Measurements from ENCODE around the gene MAU2.

The MAU2 gene

GRCh38 chr19:19292607-19293006 lies 28.0 kb upstream of the MAU2 start:
- no peak for TF ChIP-seq TCF12 (IDR thresholded peaks at IDR 0.05; ENCODE audit: low read depth)
- TF ChIP-seq REST (IDR thresholded peaks at IDR 0.05; ENCODE audit: low read depth): no peak
- no peak for TF ChIP-seq RAD21 (IDR thresholded peaks at IDR 0.05; ENCODE audit: low read depth)
- no peak for TF ChIP-seq ZBTB7A (IDR thresholded peaks at IDR 0.05; ENCODE audit: low read depth)
- TF ChIP-seq TEAD4 (IDR thresholded peaks at IDR 0.05): no peak
- no peak for TF ChIP-seq CEBPB (IDR thresholded peaks at IDR 0.05)
- TF ChIP-seq YY1 (IDR thresholded peaks at IDR 0.05; ENCODE audit: low read depth): no peak
- no peak for TF ChIP-seq USF1 (IDR thresholded peaks at IDR 0.05)
- TF ChIP-seq TAF1 (IDR thresholded peaks at IDR 0.05; ENCODE audit: low read depth): no peak
- no peak for TF ChIP-seq CREB1 (IDR thresholded peaks at IDR 0.05; ENCODE audit: low read depth)
- TF ChIP-seq NFIC (IDR thresholded peaks at IDR 0.05): no peak
- no peak for TF ChIP-seq EP300 (IDR thresholded peaks at IDR 0.05; ENCODE audit: borderline replicate concordance)
- TF ChIP-seq MAX (IDR thresholded peaks at IDR 0.05): no peak
- no peak for TF ChIP-seq EGR1 (IDR thresholded peaks at IDR 0.05)
- TF ChIP-seq FOXM1 (IDR thresholded peaks at IDR 0.05; ENCODE audit: borderline replicate concordance, low read depth): no peak

- no peak for TF ChIP-seq MAX (IDR thresholded peaks at IDR 0.05)
- TF ChIP-seq TEAD4 (IDR thresholded peaks at IDR 0.05): no peak
- TF ChIP-seq RAD21 (IDR thresholded peaks at IDR 0.05; ENCODE audit: low read depth): no peak
- no peak for TF ChIP-seq FOXM1 (IDR thresholded peaks at IDR 0.05; ENCODE audit: borderline replicate concordance, low read depth)
- TF ChIP-seq TAF1 (IDR thresholded peaks at IDR 0.05; ENCODE audit: low read depth): no peak
- TF ChIP-seq CREB1 (IDR thresholded peaks at IDR 0.05; ENCODE audit: low read depth): no peak
- TF ChIP-seq NFIC (IDR thresholded peaks at IDR 0.05): no peak
- no peak for TF ChIP-seq YY1 (IDR thresholded peaks at IDR 0.05; ENCODE audit: low read depth)
- no peak for TF ChIP-seq REST (IDR thresholded peaks at IDR 0.05; ENCODE audit: low read depth)
- no peak for TF ChIP-seq ZBTB7A (IDR thresholded peaks at IDR 0.05; ENCODE audit: low read depth)
- TF ChIP-seq CEBPB (IDR thresholded peaks at IDR 0.05): no peak
- TF ChIP-seq USF1 (IDR thresholded peaks at IDR 0.05): no peak
- TF ChIP-seq EGR1 (IDR thresholded peaks at IDR 0.05): no peak
- TF ChIP-seq EP300 (IDR thresholded peaks at IDR 0.05; ENCODE audit: borderline replicate concordance): no peak
- no peak for TF ChIP-seq TCF12 (IDR thresholded peaks at IDR 0.05; ENCODE audit: low read depth)
Measured at GRCh38 chr19:19294914-19295313, 25.7 kb upstream of the MAU2 start.

- TF ChIP-seq ZBTB7A (IDR thresholded peaks at IDR 0.05; ENCODE audit: low read depth): no peak
- no peak for TF ChIP-seq EGR1 (IDR thresholded peaks at IDR 0.05)
- no peak for TF ChIP-seq YY1 (IDR thresholded peaks at IDR 0.05; ENCODE audit: low read depth)
- no peak for TF ChIP-seq CREB1 (IDR thresholded peaks at IDR 0.05; ENCODE audit: low read depth)
- TF ChIP-seq FOXM1 (IDR thresholded peaks at IDR 0.05; ENCODE audit: borderline replicate concordance, low read depth): no peak
- TF ChIP-seq NFIC (IDR thresholded peaks at IDR 0.05): no peak
- no peak for TF ChIP-seq EP300 (IDR thresholded peaks at IDR 0.05; ENCODE audit: borderline replicate concordance)
- no peak for TF ChIP-seq MAX (IDR thresholded peaks at IDR 0.05)
- no peak for TF ChIP-seq CEBPB (IDR thresholded peaks at IDR 0.05)
- TF ChIP-seq TCF12 (IDR thresholded peaks at IDR 0.05; ENCODE audit: low read depth): no peak
- TF ChIP-seq REST (IDR thresholded peaks at IDR 0.05; ENCODE audit: low read depth): no peak
- no peak for TF ChIP-seq TEAD4 (IDR thresholded peaks at IDR 0.05)
- TF ChIP-seq TAF1 (IDR thresholded peaks at IDR 0.05; ENCODE audit: low read depth): no peak
- TF ChIP-seq RAD21 (IDR thresholded peaks at IDR 0.05; ENCODE audit: low read depth): no peak
Measured at GRCh38 chr19:19296953-19297689, 23.5 kb upstream of the MAU2 start.

All from Ishikawa (cell line).